ENCODE results near the gene CRB3. TPM values are rescaled to one million over a fixed set of nuclear protein-coding genes. Genes with fewer than 3 reads are reported as not detected.
A peak's percentile ranks its signal among the peaks of the same experiment; 100 is the strongest.

The CRB3 gene
- total and polyA plus RNA-seq, 9 of the 15 experiments (the other 6 are each of a cell fraction or from before 2014, with no cell fraction given) = 0.49 TPM; not detected in 8

GRCh38 chr19:6443986-6444385 is 20.1 kb upstream of the CRB3 start:
- no peak for FAIRE-seq
- Histone ChIP-seq H3K79me2 (ENCODE audit: control insufficient read depth, insufficient read depth, low read length) (no peaks in the 10 kb centered on the region), H3K27me3 (ENCODE audit: control insufficient read depth in 2 of 2, insufficient read depth in 2 of 2, low read length in 2 of 2) (no peaks in the 10 kb centered on the region), H3K4me2 (ENCODE audit: insufficient read depth, low read length) (no peak overlapping the region), H3K36me3 (ENCODE audit: control insufficient read depth, insufficient read depth, low read length) (peaks cover 5% of the 10 kb centered on the region; the same call in 2 of the 3 replicates), H3K4me3 (no peak overlapping the region), H3K9me1 (ENCODE audit: control insufficient read depth, insufficient read depth, low read length) (no peaks in the 10 kb centered on the region), H3K27ac (ENCODE audit: extremely low read depth, low read depth, low read length) (no peak overlapping the region), H3K4me1 (replicated peaks in 1 of 2; ENCODE audit: control insufficient read depth in 2 of 2, insufficient read depth in 2 of 2, low read length in 2 of 2) (no peaks in the 10 kb centered on the region; a peak in 1 of 5 replicates), H4K20me1 (replicated peaks; ENCODE audit: control insufficient read depth, insufficient read depth, low read length) (no peaks in the 10 kb centered on the region), H2AFZ (ENCODE audit: low read depth, low read length) (no peak overlapping the region), H3K9ac (ENCODE audit: insufficient read depth in 1 of 2, low read depth in 2 of 2, low read length in 2 of 2) (no peak overlapping the region), H3K9me3 (replicated peaks; ENCODE audit: control insufficient read depth, insufficient read depth, low read depth, low read length) (no peaks in the 10 kb centered on the region)
- BruUV-seq (replicated peaks) = no TSS peak
- DNase-seq (ENCODE audit: extremely low read depth in 1 of 4, low spot score in 3 of 4) = no peak
- ChIA-PET POLR2A (interaction anchor here (0.6 kb wide), 1 partner anchor 10 kb away, joined by 4 read pairs; the partner anchor contains the start of gene SLC25A41), CTCF (ENCODE audit: low intra/inter-chr PET ratio) (no interaction called here)
- in situ Hi-C loops (cut with MboI) = no loop called here
- TF ChIP-seq ARID4B (CRISPR knock-in tag; IDR thresholded peaks at IDR 0.05) (no peak), SIN3B (IDR thresholded peaks at IDR 0.05; ENCODE audit: low read depth) (no peak), POLR2G (IDR thresholded peaks at IDR 0.05; ENCODE audit: low read depth, low read length) (0 out of 2 replicates have a peak, but pooled peaks have one; percentile 31), MAFF (IDR thresholded peaks at IDR 0.05; ENCODE audit: low read length) (no peak), ZFP1 (CRISPR knock-in tag; IDR thresholded peaks at IDR 0.05) (no peak)
- no peak for ATAC-seq
- WGBS (ENCODE audit: insufficient coverage, low coverage, missing lambda C conversion rate) = 90% methylated on average over 11 of the region's 13 CpGs
- intact Hi-C loops (cut with micrococcal nuclease) = no loop called here

Measured in K562 (cell line).